WERI-Rb-1 (cell line): ENCODE results near the gene KLF17.
A peak's percentile ranks its signal among the peaks of the same experiment; 100 is the strongest.
"Not testable (repeated sequence)": the region's sequence is repeated elsewhere in the genome, so short reads cannot be mapped to it uniquely, and the experiment has no call there.

Experiments used
- DNase-seq: peaks from one replicate; pipeline ENCODE4 v3.0.0-alpha.2; 2020
- H3K27ac ChIP-seq: fragments of 250-450 bp; sonication (Bioruptor Pico); 2 replicates; pipeline ENCODE4 v1.5.1; 2020; ENCODE audit warnings: mild to moderate bottlenecking, moderate library complexity
- H3K27me3 ChIP-seq: fragments of 250-450 bp; sonication (Bioruptor Pico); 2 replicates; pipeline ENCODE4 v1.5.1; 2021; ENCODE audit warnings: mild to moderate bottlenecking, low read depth, moderate library complexity; ENCODE audit not compliant: insufficient read depth, severe bottlenecking
- H3K36me3 ChIP-seq: fragments of 250-450 bp; sonication (Bioruptor Pico); 2 replicates; pipeline ENCODE4 v1.5.1; 2020; ENCODE audit warnings: mild to moderate bottlenecking, moderate library complexity
- H3K4me3 ChIP-seq: 2 replicates; pipeline ENCODE4 v1.5.1; 2011; ENCODE audit warnings: low read depth, mild to moderate bottlenecking, control low read depth, low read length
- H3K9me3 ChIP-seq: fragments of 250-450 bp; sonication (Bioruptor Pico); 2 replicates; pipeline ENCODE4 v1.5.1; 2021; ENCODE audit warnings: mild to moderate bottlenecking, moderate library complexity; ENCODE audit not compliant: severe bottlenecking
- TF ChIP-seq, protein P1 (sequence below): IDR thresholded peaks from 2 replicates; pipeline ENCODE4 v1.5.1; 2011; ENCODE audit warnings: low read depth, mild to moderate bottlenecking, control low read depth, inconsistent platforms, low read length

Gene KLF17

DNA sequence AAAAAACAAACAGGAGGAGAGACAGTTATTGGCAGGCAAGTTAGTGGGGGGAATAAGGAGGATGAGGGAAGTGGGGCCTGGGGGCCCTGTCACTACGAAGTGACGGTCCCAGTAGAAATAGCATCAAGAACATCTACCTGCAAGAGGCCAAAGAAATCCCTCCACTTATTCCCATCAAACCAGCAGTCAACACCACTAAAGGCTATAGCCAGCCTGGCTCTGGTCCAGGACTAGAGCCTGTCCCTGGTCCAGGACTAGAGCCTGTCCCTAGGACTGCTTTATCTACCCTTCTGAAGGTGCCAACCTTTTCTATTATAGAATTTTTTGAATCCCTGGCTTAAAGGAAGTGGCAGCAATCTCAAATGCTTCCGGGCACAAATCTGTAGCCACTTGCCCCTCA lies 19.6 kb downstream of the KLF17 start:
- H3K27me3 ChIP-seq, result no peaks in the 10 kb centered on the region
- no peak overlapping the region for H3K4me3 ChIP-seq
- H3K9me3 ChIP-seq, result no peaks in the 10 kb centered on the region
- TF ChIP-seq, protein P1, sequence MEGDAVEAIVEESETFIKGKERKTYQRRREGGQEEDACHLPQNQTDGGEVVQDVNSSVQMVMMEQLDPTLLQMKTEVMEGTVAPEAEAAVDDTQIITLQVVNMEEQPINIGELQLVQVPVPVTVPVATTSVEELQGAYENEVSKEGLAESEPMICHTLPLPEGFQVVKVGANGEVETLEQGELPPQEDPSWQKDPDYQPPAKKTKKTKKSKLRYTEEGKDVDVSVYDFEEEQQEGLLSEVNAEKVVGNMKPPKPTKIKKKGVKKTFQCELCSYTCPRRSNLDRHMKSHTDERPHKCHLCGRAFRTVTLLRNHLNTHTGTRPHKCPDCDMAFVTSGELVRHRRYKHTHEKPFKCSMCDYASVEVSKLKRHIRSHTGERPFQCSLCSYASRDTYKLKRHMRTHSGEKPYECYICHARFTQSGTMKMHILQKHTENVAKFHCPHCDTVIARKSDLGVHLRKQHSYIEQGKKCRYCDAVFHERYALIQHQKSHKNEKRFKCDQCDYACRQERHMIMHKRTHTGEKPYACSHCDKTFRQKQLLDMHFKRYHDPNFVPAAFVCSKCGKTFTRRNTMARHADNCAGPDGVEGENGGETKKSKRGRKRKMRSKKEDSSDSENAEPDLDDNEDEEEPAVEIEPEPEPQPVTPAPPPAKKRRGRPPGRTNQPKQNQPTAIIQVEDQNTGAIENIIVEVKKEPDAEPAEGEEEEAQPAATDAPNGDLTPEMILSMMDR, result no peak
- no peaks in the 10 kb centered on the region for H3K36me3 ChIP-seq
- DNase-seq, result no peak
- no peak overlapping the region for H3K27ac ChIP-seq

DNA sequence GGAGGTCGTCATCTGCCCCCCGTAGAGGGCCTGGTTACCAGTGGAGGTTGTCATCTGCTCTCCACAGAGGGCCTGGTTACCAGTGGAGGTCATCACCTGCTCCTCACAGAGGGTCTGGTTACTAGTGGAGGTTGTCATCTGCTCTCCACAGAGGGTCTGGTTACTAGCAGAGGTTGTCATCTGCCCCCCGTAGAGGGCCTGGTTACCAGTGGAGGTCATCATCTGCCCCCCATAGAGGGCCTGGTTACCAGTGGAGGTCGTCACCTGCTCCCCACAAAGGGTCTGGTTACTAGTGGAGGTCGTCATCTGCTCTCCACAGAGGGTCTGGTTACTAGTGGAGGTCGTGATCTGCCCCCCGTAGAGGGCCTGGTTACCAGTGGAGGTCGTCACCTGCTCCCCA lies 20.9 kb downstream of the KLF17 start:
- not testable (repeated sequence) for H3K27ac ChIP-seq, DNase-seq, H3K4me3 ChIP-seq, H3K9me3 ChIP-seq, H3K36me3 ChIP-seq, H3K27me3 ChIP-seq

DNA sequence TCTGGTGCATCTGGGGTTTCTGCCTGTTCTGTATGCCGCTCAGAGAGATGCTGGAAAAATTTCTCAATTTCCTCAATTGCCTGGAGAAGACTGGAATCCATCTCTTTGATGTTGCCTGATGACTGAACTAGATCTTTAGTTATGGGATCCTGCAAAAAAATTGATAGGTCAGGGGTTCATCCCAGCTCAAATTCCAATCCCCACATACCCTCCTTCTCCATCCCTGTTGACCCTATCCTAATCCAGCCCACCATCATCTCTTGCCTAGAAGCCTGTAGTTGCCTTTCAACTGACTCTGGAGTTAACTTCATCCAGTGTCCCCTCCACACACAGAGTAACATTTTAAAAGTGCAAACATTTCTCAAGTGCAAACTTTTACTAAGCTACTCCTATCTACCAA lies 22.9 kb downstream of the KLF17 start, which contains the start of gene KLF18:
Gene KLF18 (minus strand): TSS at position 101 of the 400 bp plus-strand sequence. CDS start 0 bp downstream, at position 101.
- no peaks in the 10 kb centered on the region for H3K27me3 ChIP-seq
- H3K27ac ChIP-seq, result no peak within 1 kb of the TSS
- no peak for DNase-seq
- H3K9me3 ChIP-seq, result peaks cover 17% of the 10 kb centered on the region
- no peaks in the 10 kb centered on the region for H3K36me3 ChIP-seq
- H3K4me3 ChIP-seq, result no peak within 1 kb of the TSS
- TF ChIP-seq, protein P1, result no peak

DNA sequence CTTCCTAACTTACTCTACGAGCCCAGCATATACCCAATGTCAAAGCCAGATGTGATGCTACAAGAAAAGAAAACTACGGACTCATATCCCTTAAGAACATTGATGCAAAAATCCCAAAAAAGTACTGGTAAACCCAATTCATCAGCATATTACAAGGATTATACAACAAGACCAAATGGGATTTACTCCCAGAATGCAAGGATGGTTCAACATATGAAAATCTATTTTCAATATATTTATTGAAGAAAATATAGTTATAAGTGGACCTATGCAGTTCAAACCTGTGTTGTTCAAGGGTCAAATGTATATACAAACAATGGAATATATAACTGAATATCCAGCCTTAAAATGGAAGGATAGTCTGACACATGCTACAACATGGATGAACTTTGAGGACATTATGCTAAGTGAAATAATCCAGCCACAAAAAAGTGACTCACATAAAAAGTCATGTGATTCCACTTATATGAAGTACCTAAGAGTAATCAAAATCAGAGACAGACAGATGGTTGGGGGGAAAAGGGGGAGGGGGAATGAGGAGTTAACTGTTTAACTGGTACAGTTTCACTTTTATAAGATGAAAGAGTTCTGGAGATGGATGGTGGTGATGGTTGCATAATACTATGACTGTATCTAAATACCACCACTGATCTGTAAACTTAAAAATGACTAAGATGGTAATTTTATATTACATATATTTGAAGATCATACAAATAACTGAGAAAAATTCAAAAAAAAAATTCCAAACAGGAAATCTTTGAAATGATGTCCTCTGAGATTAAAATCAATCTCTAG lies 26.5 kb downstream of the KLF17 start:
- Histone ChIP-seq H3K4me3 (no peak overlapping the region), H3K9me3 (peaks cover 17% of the 10 kb centered on the region), H3K27ac (no peak overlapping the region), H3K27me3 (no peaks in the 10 kb centered on the region), H3K36me3 (no peaks in the 10 kb centered on the region)
- TF ChIP-seq, protein P1, result no peak
- DNase-seq, result no peak

DNA sequence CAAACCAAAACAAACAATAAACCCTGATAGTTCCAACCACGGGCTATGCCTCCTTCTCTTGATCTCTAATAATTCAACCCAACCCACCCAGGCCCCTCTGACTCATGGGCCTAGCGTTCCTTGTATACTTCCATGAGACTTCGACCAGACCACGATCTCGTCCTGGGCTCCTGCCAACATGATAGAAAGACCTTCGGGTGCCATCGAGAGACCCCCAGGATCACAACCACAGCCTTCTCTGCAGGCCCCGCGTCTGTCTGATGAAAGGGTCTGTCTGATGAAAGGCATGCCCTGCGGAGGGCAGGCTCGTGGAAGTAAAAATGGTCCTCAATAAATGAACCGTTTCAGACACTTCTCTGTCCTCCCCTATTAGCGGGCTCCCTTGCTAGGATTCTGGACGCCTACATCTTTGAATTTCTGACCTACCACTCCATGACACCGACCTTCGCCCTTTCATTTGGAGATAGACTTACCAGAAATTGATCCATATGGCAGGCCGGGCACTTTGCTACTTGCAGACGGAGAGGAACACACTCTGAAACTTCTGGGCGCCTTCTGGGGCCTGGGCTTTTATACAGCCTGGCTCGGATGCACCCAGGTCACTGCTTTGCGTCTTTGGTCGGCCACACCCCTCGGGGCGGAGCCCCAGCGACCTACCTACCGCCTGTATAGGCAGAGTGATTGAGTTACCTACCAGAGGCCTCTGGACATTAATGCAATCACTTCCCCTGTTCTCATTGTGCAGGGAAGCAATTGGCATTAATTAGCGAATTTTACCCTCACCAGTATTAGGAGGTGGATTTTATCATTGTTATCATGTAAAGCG lies 28.1 kb downstream of the KLF17 start:
- Histone ChIP-seq H3K27ac (no peak overlapping the region), H3K4me3 (no peak overlapping the region), H3K9me3 (peaks cover 17% of the 10 kb centered on the region), H3K27me3 (no peaks in the 10 kb centered on the region), H3K36me3 (no peaks in the 10 kb centered on the region)
- DNase-seq, result no peak
- TF ChIP-seq, protein P1, result no peak

DNA sequence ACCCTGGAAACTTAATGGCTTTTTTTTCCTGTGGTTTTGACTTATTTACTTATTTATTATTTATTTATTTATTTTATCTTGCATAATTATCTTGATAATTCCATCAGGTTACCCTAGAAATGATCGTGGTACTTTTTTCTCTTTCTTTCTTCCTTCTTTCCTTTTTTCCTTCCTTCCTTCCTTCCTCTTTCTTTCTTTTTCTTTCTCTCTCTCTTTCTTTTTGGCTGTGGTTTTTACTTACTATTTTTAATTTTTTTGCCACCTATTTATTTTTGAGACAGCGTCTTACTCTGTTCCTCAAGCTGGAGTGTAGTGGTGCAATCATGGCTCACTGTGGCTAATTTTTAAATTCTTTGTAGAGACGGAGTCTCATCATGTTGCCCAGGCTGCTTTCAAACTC lies 29.0 kb downstream of the KLF17 start:
- Histone ChIP-seq H3K27ac (peak overlapping the region; percentile 6; the same call in 1 of the 2 replicates), H3K27me3 (no peaks in the 10 kb centered on the region), H3K9me3 (peaks cover 17% of the 10 kb centered on the region), H3K36me3 (no peaks in the 10 kb centered on the region), H3K4me3 (no peak overlapping the region)
- no peak for DNase-seq
- TF ChIP-seq, protein P1, result no peak
